Fibroblast of the aortic adventitia (primary cell): Measurements from ENCODE around the gene NTPCR. TPM values are rescaled to one million over a fixed set of nuclear protein-coding genes. Genes with fewer than 3 reads are reported as not detected.

Source experiments
- DNase-seq: peaks from one replicate; pipeline ENCODE4 v3.0.0-alpha.2; 2010; ENCODE audit warnings: low read depth
- H3K4me3 ChIP-seq: 2 replicates; pipeline ENCODE4 v1.5.1; 2011; ENCODE audit warnings: low read depth, mild to moderate bottlenecking, control low read depth, low read length, moderate library complexity
- total RNA-seq: library from RNA; depleted of rRNA; stranded (reverse); fragments of >200 nt; gene quantifications from 2 replicates; pipeline ENCODE4 v1.2.3, GENCODE V29; 2012; ENCODE audit warnings: low replicate concordance
- TF ChIP-seq, protein P1 (sequence below): IDR thresholded peaks from 2 replicates; pipeline ENCODE4 v1.5.1; 2011; ENCODE audit warnings: mild to moderate bottlenecking, low read length, control low read depth, inconsistent platforms; ENCODE audit not compliant: insufficient read depth

Gene NTPCR
- total RNA-seq, 1 donor, result 19.7 TPM

DNA sequence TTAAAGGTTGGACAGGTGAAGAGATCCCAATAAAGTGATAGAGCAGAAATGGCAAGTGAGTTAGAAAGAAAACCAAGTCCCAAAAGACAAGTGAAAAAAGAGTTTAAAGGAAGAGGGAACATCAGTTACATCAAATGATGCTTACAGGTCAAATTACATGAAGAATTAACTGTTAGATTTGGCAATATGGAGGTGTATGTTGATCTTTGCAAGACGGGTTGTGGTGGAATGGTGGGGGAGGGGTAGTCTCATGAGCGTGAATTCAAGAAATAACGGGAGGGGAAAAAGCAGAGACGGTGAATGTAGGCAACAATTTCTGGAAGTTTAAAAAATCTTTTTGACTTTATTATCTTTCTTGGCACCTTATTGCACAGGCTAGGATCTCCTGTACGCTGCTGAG lies 76.6 kb downstream of the NTPCR start:
- no peak overlapping the region for H3K4me3 ChIP-seq
- no peak for DNase-seq
- TF ChIP-seq, protein P1, sequence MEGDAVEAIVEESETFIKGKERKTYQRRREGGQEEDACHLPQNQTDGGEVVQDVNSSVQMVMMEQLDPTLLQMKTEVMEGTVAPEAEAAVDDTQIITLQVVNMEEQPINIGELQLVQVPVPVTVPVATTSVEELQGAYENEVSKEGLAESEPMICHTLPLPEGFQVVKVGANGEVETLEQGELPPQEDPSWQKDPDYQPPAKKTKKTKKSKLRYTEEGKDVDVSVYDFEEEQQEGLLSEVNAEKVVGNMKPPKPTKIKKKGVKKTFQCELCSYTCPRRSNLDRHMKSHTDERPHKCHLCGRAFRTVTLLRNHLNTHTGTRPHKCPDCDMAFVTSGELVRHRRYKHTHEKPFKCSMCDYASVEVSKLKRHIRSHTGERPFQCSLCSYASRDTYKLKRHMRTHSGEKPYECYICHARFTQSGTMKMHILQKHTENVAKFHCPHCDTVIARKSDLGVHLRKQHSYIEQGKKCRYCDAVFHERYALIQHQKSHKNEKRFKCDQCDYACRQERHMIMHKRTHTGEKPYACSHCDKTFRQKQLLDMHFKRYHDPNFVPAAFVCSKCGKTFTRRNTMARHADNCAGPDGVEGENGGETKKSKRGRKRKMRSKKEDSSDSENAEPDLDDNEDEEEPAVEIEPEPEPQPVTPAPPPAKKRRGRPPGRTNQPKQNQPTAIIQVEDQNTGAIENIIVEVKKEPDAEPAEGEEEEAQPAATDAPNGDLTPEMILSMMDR, result no peak

DNA sequence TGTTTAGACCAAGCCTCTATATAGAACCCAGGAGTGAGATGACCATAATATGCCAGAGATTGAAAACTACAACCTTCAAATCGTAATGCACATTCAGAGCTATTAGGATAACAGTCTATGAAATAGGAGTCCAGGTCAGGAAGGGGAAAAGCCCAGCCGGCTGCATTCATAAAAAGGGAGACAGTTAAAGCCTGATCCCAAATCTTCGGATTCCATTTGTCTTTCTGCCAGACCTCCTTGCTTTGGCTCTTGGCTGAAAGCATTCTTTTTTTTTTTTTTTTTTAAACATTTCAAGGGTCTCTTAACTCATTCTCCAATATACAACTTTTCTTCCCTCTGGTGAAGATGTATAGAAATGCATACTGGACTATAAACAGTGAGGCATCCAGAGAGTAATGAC lies 81.1 kb downstream of the NTPCR start:
- H3K4me3 ChIP-seq, result no peak overlapping the region
- no peak for DNase-seq
- TF ChIP-seq, protein P1, result no peak

DNA sequence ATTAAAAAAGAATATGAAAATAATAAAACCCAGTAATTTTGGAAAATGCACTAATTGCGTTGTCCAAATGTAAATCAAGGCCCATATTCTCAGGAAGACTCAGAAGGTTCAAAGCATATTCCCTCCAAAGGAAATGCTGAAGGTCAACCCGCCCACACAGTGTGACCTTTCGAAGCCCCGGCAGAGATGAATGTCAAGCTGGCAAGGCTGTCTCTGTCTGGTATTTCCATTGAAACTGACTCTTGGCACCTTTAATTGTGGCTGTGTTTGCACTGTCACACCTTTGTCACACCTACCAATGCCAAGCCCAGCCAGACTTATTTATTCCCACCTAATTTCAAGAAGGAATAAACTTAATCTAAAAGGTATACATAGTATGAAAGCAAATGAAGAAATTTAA lies 82.5 kb downstream of the NTPCR start:
- no peak overlapping the region for H3K4me3 ChIP-seq
- DNase-seq, result no peak
- TF ChIP-seq, protein P1, result no peak

DNA sequence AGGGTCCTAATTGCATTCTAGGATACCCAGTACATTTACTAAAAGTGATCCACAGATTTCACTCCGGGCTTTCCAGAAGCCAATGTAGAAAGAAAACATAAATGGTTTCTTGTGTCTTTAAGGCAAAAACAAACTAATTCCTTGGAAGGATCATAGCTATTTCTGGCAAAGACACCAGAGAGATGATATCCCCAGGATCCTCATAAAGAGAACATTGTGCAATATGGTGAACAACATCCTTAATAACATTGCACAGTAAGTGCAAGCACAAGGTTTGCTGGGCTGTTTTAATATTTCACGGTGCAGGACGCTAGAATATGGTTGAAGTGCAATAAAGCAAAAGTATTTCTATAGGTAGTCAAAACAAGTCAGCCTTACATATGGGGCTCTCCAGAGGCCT lies 83.0 kb downstream of the NTPCR start:
- no peak overlapping the region for H3K4me3 ChIP-seq
- DNase-seq, result peak; percentile 35
- TF ChIP-seq, protein P1, result no peak

Other genes starting within 250 kb of the NTPCR start
- gene MAP10, start 145.2 kb upstream of the NTPCR start, total RNA-seq, result 1.5 and 1.9 TPM in 2 replicates